CD4-positive, alpha-beta T cell treated with Interleukin-15 for 1 hour (primary cell): Measurements from ENCODE around the gene LSR.

ENCODE experiments used
- DNase-seq: peaks from one replicate; pipeline ENCODE4 v3.0.0-alpha.2; 2020

The LSR gene

GRCh38 chr19:35249146-35249847 lies 495 bp downstream of the LSR start:
- DNase-seq, result no peak

- no peak for DNase-seq
Observed at GRCh38 chr19:35249848-35250711, 1.3 kb downstream of the LSR start.

- DNase-seq, result no peak
Observed at GRCh38 chr19:35251456-35251855, 2.7 kb downstream of the LSR start.

- no peak for DNase-seq
Observed at GRCh38 chr19:35253316-35254286, 4.8 kb downstream of the LSR start.

GRCh38 chr19:35254341-35255297 lies 5.8 kb downstream of the LSR start:
- no peak for DNase-seq

GRCh38 chr19:35256566-35256965 lies 7.8 kb downstream of the LSR start:
- DNase-seq, result no peak

- DNase-seq, result no peak
Observed at GRCh38 chr19:35257113-35257461, 8.3 kb downstream of the LSR start.

- DNase-seq, result no peak
Observed at GRCh38 chr19:35260694-35261304, 12.0 kb downstream of the LSR start.

- DNase-seq, result no peak
Observed at GRCh38 chr19:35261356-35262100, 12.7 kb downstream of the LSR start.

- no peak for DNase-seq
Observed at GRCh38 chr19:35262101-35262761, 13.4 kb downstream of the LSR start.

- no peak for DNase-seq
Observed at GRCh38 chr19:35264268-35265125, 15.7 kb downstream of the LSR start.

- no peak for DNase-seq
Observed at GRCh38 chr19:35265126-35265899, 16.5 kb downstream of the LSR start.

- DNase-seq, result no peak
Observed at GRCh38 chr19:35265900-35266519, 17.2 kb downstream of the LSR start.

- no peak for DNase-seq
Observed at GRCh38 chr19:35266520-35267352, 17.9 kb downstream of the LSR start.

- DNase-seq, result peak; percentile 41
Observed at GRCh38 chr19:35267353-35267817, 18.6 kb downstream of the LSR start.

GRCh38 chr19:35267818-35268535 lies 19.2 kb downstream of the LSR start:
- peak; percentile 80 for DNase-seq
